ENCODE data around the gene DYNLT4.

DYNLT4 gene

GRCh38 chr1:44822131-44822701 lies 15.1 kb upstream of the DYNLT4 start:
- TF ChIP-seq CTCF (IDR thresholded peaks at IDR 0.05; ENCODE audit: low read depth, low read length, missing control alignments), result no peak
- in situ Hi-C loops (cut with HindIII; ENCODE audit: low sequenced_read_pairs), result no loop called here
- H3K4me3 ChIP-seq (ENCODE audit: low read depth, low read length), result no peak overlapping the region
- no peak for DNase-seq (ENCODE audit: low read depth)

GRCh38 chr1:44821240-44821715 lies 14.1 kb upstream of the DYNLT4 start:
- TF ChIP-seq CTCF (IDR thresholded peaks at IDR 0.05; ENCODE audit: low read depth, low read length, missing control alignments), result no peak
- DNase-seq (ENCODE audit: low read depth), result no peak
- in situ Hi-C loops (cut with HindIII; ENCODE audit: low sequenced_read_pairs), result no loop called here
- no peak overlapping the region for H3K4me3 ChIP-seq (ENCODE audit: low read depth, low read length)

- in situ Hi-C loops (cut with HindIII; ENCODE audit: low sequenced_read_pairs), result no loop called here
- H3K4me3 ChIP-seq (ENCODE audit: low read depth, low read length), result peak overlapping the region; percentile 50
- TF ChIP-seq CTCF (IDR thresholded peaks at IDR 0.05; ENCODE audit: low read depth, low read length, missing control alignments), result no peak
- no peak for DNase-seq (ENCODE audit: low read depth)
These were observed 13.4 kb upstream of the DYNLT4 start for GRCh38 chr1:44820328-44821239.

GRCh38 chr1:44819608-44820327 lies 12.6 kb upstream of the DYNLT4 start:
- H3K4me3 ChIP-seq (ENCODE audit: low read depth, low read length), result peak overlapping the region; percentile 50

GRCh38 chr1:44819196-44819607 lies 12.1 kb upstream of the DYNLT4 start:
- peak overlapping the region; percentile 31 for H3K4me3 ChIP-seq (ENCODE audit: low read depth, low read length)
- in situ Hi-C loops (cut with HindIII; ENCODE audit: low sequenced_read_pairs), result no loop called here
- DNase-seq (ENCODE audit: low read depth), result no peak
- peak; percentile 7 for TF ChIP-seq CTCF (IDR thresholded peaks at IDR 0.05; ENCODE audit: low read depth, low read length, missing control alignments)

More at GRCh38 chr1:44819608-44820327, 12.6 kb upstream of the DYNLT4 start:
- TF ChIP-seq CTCF (IDR thresholded peaks at IDR 0.05; ENCODE audit: low read depth, low read length, missing control alignments), result no peak
- peak; percentile 89 for DNase-seq (ENCODE audit: low read depth)
- in situ Hi-C loops (cut with HindIII; ENCODE audit: low sequenced_read_pairs), result no loop called here

- DNase-seq (ENCODE audit: low read depth), result no peak
- in situ Hi-C loops (cut with HindIII; ENCODE audit: low sequenced_read_pairs), result no loop called here
- no peak for TF ChIP-seq CTCF (IDR thresholded peaks at IDR 0.05; ENCODE audit: low read depth, low read length, missing control alignments)
- H3K4me3 ChIP-seq (ENCODE audit: low read depth, low read length), result no peak overlapping the region
These were observed 10.8 kb upstream of the DYNLT4 start for GRCh38 chr1:44817771-44818495.
